ENCODE results near the gene ELK1. TPM values are rescaled to one million over a fixed set of nuclear protein-coding genes. Genes with fewer than 3 reads are reported as not detected.

The ELK1 gene
- total RNA-seq, 1 experiment from 2014 or later: 57.0 TPM

DNA sequence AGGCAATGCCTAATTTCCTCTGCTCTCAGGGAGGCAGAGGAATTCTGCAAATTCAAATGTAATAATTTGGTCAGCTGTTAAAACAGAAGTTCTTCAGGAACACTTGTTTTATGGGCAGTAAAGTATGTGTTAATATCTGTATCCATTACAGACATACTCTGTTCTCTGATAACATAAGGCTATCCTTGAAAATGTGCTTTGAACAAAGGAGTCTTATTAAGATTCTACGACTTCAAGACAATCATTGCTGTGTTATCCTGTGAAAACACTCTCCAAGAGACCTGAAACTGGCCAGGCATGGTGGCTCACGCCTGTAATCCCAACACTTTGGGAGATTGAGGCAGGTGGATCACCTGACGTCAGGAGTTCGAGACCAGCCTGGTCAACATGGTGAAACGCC lies 18.7 kb downstream of the ELK1 start:
- H2AFZ ChIP-seq (ENCODE audit: low read depth, low read length, poor library complexity, severe bottlenecking): no peak overlapping the region
- intact Hi-C loops (cut with micrococcal nuclease): no loop called here
- POLR2A ChIA-PET: no interaction called here

More for the DNA sequence above, 18.7 kb downstream of the ELK1 start:
- Histone ChIP-seq H4K20me1 (ENCODE audit: insufficient read depth) (no peaks in the 10 kb centered on the region), H3K4me3 (replicated peaks in 1 of 2; ENCODE audit: low read depth in 1 of 2, low read length in 2 of 2) (no peak overlapping the region), H3K4me2 (ENCODE audit: low read length) (no peak overlapping the region), H3K9me2 (ENCODE audit: insufficient read depth) (no peaks in the 10 kb centered on the region), H3K27me3 (ENCODE audit: insufficient read depth, low read length) (no peaks in the 10 kb centered on the region), H3K27ac (ENCODE audit: low read depth, low read length) (no peak overlapping the region), H3K9ac (ENCODE audit: low read length) (no peak overlapping the region), H3K36me3 (ENCODE audit: control insufficient read depth in 1 of 2, insufficient read depth in 2 of 2, low read length in 2 of 2) (peaks cover 0 to 3% of the 10 kb centered on the region in 2 experiments; a peak in 1 of 4 replicates), H3K9me3 (ENCODE audit: control insufficient read depth in 1 of 2, insufficient read depth in 1 of 2, low read depth in 1 of 2, low read length in 2 of 2) (no peaks in the 10 kb centered on the region), H3K79me2 (ENCODE audit: insufficient read depth, low read length) (no peaks in the 10 kb centered on the region), H3K4me1 (ENCODE audit: control insufficient read depth in 1 of 2, insufficient read depth in 2 of 2, low read length in 2 of 2) (no peaks in the 10 kb centered on the region)
- ATAC-seq (no peak), DNase-seq (ENCODE audit: low read depth, low spot score) (no peak)
- CTCF ChIA-PET: no interaction called here
- RAD21 ChIA-PET (ENCODE audit: low non-redundant PET in 1 of 2, low total read pairs in 2 of 2, uncharacterized antibody in 2 of 2, unreplicated experiment in 2 of 2): no interaction called here
- no TSS peak for BruUV-seq (replicated peaks)
- TF ChIP-seq EZH2phosphoT487 (IDR thresholded peaks at IDR 0.05; ENCODE audit: borderline replicate concordance): no peak
- no peak for TF ChIP-seq FOSL1 (IDR thresholded peaks at IDR 0.05; ENCODE audit: low read depth)
- TF ChIP-seq, protein P1, sequence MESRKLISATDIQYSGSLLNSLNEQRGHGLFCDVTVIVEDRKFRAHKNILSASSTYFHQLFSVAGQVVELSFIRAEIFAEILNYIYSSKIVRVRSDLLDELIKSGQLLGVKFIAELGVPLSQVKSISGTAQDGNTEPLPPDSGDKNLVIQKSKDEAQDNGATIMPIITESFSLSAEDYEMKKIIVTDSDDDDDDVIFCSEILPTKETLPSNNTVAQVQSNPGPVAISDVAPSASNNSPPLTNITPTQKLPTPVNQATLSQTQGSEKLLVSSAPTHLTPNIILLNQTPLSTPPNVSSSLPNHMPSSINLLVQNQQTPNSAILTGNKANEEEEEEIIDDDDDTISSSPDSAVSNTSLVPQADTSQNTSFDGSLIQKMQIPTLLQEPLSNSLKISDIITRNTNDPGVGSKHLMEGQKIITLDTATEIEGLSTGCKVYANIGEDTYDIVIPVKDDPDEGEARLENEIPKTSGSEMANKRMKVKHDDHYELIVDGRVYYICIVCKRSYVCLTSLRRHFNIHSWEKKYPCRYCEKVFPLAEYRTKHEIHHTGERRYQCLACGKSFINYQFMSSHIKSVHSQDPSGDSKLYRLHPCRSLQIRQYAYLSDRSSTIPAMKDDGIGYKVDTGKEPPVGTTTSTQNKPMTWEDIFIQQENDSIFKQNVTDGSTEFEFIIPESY (IDR thresholded peaks at IDR 0.05; ENCODE audit: extremely low read depth, insufficient replicate concordance, low read length): no peak
- TF ChIP-seq RAD21 (IDR thresholded peaks at IDR 0.05; ENCODE audit: low read depth): no peak
- no peak for TF ChIP-seq SRF (IDR thresholded peaks at IDR 0.05; ENCODE audit: low read depth)
- no peak for TF ChIP-seq ATF3 (IDR thresholded peaks at IDR 0.05)
- TF ChIP-seq EGR1 (IDR thresholded peaks at IDR 0.05; ENCODE audit: low read depth): no peak
- no peak for TF ChIP-seq EZH2 (IDR thresholded peaks at IDR 0.05)
- TF ChIP-seq CBX3 (IDR thresholded peaks at IDR 0.05; ENCODE audit: low read depth): no peak
- TF ChIP-seq POLR2A (IDR thresholded peaks at IDR 0.05; ENCODE audit: borderline replicate concordance, extremely low read depth, insufficient read depth, insufficient read length): no peak
- no peak for TF ChIP-seq MAX (IDR thresholded peaks at IDR 0.05)
- TF ChIP-seq ZNF274 (IDR thresholded peaks at IDR 0.05; ENCODE audit: low read depth, low read length): no peak
